ENCODE measurements around the gene NANOGP8.
"Not testable (repeated sequence)": the region's sequence is repeated elsewhere in the genome, so short reads cannot be mapped to it uniquely, and the experiment has no call there.

The NANOGP8 gene

GRCh38 chr15:35092311-35092710 lies 7.2 kb upstream of the NANOGP8 start:
- no peaks in the 10 kb centered on the region for H3K27me3 ChIP-seq (replicated peaks; ENCODE audit: control insufficient read depth, insufficient read depth, low read length)
- TF ChIP-seq, protein P1, sequence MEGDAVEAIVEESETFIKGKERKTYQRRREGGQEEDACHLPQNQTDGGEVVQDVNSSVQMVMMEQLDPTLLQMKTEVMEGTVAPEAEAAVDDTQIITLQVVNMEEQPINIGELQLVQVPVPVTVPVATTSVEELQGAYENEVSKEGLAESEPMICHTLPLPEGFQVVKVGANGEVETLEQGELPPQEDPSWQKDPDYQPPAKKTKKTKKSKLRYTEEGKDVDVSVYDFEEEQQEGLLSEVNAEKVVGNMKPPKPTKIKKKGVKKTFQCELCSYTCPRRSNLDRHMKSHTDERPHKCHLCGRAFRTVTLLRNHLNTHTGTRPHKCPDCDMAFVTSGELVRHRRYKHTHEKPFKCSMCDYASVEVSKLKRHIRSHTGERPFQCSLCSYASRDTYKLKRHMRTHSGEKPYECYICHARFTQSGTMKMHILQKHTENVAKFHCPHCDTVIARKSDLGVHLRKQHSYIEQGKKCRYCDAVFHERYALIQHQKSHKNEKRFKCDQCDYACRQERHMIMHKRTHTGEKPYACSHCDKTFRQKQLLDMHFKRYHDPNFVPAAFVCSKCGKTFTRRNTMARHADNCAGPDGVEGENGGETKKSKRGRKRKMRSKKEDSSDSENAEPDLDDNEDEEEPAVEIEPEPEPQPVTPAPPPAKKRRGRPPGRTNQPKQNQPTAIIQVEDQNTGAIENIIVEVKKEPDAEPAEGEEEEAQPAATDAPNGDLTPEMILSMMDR (IDR thresholded peaks at IDR 0.05; ENCODE audit: insufficient read depth, low read length, poor library complexity, severe bottlenecking): no peak

GRCh38 chr15:35090104-35090807 lies 5.2 kb upstream of the NANOGP8 start:
- TF ChIP-seq, protein P1 (IDR thresholded peaks at IDR 0.05; ENCODE audit: insufficient read depth, low read length, poor library complexity, severe bottlenecking): no peak
- H3K27me3 ChIP-seq (replicated peaks; ENCODE audit: control insufficient read depth, insufficient read depth, low read length): no peaks in the 10 kb centered on the region
- no peak for DNase-seq (ENCODE audit: extremely low read depth, insufficient read length)
- no peak overlapping the region for H3K4me3 ChIP-seq (replicated peaks; ENCODE audit: low read depth, low read length)
- H3K36me3 ChIP-seq (ENCODE audit: control insufficient read depth, insufficient read depth, low read length): no peaks in the 10 kb centered on the region

More at GRCh38 chr15:35092311-35092710, 7.2 kb upstream of the NANOGP8 start:
- Histone ChIP-seq H3K4me3 (replicated peaks; ENCODE audit: low read depth, low read length) (no peak overlapping the region), H3K36me3 (ENCODE audit: control insufficient read depth, insufficient read depth, low read length) (no peaks in the 10 kb centered on the region)
- DNase-seq (ENCODE audit: extremely low read depth, insufficient read length): no peak

DNA sequence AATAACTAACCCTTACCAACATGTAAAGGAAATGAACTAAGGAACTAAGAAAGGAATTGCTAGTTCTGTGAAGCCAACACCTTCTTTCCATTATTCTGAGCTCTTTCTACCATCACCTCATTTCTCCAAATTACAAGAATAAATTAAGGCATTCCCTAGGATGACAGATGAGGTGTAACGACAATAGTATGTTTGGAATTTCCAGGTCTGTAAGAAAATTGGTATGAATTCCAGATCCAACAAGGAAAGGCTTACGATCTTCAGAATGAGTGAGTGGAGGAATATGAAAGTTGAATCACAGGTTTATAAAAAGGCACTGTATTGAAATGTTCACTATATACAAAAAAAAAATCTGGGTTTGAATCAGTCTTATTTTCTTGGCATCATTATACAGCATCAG lies 4.5 kb upstream of the NANOGP8 start:
- no peak overlapping the region for H3K4me3 ChIP-seq (replicated peaks; ENCODE audit: low read depth, low read length)
- DNase-seq (ENCODE audit: extremely low read depth, insufficient read length): no peak
- TF ChIP-seq, protein P1 (IDR thresholded peaks at IDR 0.05; ENCODE audit: insufficient read depth, low read length, poor library complexity, severe bottlenecking): no peak

GRCh38 chr15:35088329-35088728 lies 3.2 kb upstream of the NANOGP8 start:
- H3K4me3 ChIP-seq (replicated peaks; ENCODE audit: low read depth, low read length): no peak overlapping the region
- no peak for DNase-seq (ENCODE audit: extremely low read depth, insufficient read length)
- TF ChIP-seq, protein P1 (IDR thresholded peaks at IDR 0.05; ENCODE audit: insufficient read depth, low read length, poor library complexity, severe bottlenecking): no peak
- no peaks in the 10 kb centered on the region for H3K36me3 ChIP-seq (ENCODE audit: control insufficient read depth, insufficient read depth, low read length)
- H3K27me3 ChIP-seq (replicated peaks; ENCODE audit: control insufficient read depth, insufficient read depth, low read length): no peaks in the 10 kb centered on the region

More for the DNA sequence above, 4.5 kb upstream of the NANOGP8 start:
- Histone ChIP-seq H3K36me3 (ENCODE audit: control insufficient read depth, insufficient read depth, low read length) (no peaks in the 10 kb centered on the region), H3K27me3 (replicated peaks; ENCODE audit: control insufficient read depth, insufficient read depth, low read length) (no peaks in the 10 kb centered on the region)

DNA sequence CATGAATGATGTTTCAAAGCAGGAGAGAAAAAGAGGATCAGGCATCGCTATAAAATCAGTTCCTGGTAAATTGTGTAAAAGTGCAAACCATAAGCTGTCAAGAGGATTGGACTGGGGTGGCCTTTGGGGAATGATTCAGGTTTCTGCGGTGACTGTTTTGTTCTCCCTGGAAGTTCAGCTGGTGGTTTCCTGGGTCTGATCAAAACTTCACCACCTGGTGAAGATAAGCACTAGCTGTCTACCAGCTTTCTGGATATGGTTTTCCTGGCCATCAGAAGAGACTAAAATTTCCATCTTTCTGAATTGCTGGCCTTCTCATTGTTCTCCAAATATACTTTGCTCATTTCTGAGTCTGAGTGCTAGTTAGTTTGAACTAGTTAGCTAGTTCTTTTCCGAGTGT lies 2.7 kb upstream of the NANOGP8 start:
- no peaks in the 10 kb centered on the region for H3K27me3 ChIP-seq (replicated peaks; ENCODE audit: control insufficient read depth, insufficient read depth, low read length)
- no peaks in the 10 kb centered on the region for H3K36me3 ChIP-seq (ENCODE audit: control insufficient read depth, insufficient read depth, low read length)
- TF ChIP-seq, protein P1 (IDR thresholded peaks at IDR 0.05; ENCODE audit: insufficient read depth, low read length, poor library complexity, severe bottlenecking): no peak
- DNase-seq (ENCODE audit: extremely low read depth, insufficient read length): no peak
- no peak overlapping the region for H3K4me3 ChIP-seq (replicated peaks; ENCODE audit: low read depth, low read length)

DNA sequence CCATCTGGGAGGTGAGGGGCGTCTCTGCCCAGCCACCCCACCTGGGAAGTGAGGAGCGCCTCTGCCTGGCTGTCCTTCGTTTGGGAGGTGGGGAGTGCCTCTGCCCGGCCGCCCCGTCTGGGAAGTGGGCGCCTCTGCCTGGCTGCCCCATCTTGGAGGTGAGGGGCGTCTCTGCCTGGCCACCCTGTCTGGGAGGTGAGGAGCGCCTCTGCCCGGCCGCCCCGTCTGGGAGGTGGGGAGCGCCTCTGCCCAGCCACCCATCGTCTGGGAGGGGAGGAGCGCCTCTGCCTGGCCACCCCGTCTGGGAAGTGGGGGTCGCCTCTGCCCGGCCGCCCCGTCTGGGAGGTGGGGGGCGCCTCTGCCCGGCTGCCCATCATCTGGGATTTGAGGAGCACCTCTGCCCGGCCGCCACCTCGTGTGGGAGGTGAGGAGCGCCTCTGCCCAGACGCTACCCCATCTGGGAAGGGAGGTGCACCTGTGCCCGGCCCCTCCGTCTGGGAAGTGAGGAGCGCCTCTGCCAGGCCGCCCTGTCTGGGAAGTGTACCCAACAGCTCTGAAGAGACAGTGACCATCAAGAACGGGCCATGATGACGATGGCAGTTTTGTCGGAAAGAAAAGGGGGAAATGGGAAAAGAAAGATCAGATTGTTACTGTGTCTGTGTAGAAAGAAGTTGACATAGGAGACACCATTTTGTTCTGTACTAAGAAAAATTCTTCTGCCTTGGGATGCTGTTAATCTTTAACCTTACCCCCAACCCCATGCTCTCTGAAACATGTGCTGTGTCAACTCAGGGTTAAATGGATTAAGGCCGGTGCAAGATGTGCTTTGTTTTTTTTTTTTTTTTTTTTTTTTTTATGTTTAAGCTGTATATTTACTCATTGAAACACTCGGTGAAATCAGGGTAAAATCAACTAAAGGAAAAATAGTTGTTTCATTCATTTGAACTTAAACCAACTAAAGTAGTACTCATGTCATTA lies 2.4 kb downstream of the NANOGP8 start:
- H3K4me3 ChIP-seq (replicated peaks; ENCODE audit: low read depth, low read length); H3K36me3 ChIP-seq (ENCODE audit: control insufficient read depth, insufficient read depth, low read length); H3K27me3 ChIP-seq (replicated peaks; ENCODE audit: control insufficient read depth, insufficient read depth, low read length): not testable (repeated sequence)

GRCh38 chr15:35081626-35082365 lies 3.3 kb downstream of the NANOGP8 start:
- not testable (repeated sequence) for H3K27me3 ChIP-seq (replicated peaks; ENCODE audit: control insufficient read depth, insufficient read depth, low read length); H3K36me3 ChIP-seq (ENCODE audit: control insufficient read depth, insufficient read depth, low read length); H3K4me3 ChIP-seq (replicated peaks; ENCODE audit: low read depth, low read length); DNase-seq (ENCODE audit: extremely low read depth, insufficient read length)

More for the DNA sequence above, 2.4 kb downstream of the NANOGP8 start:
- DNase-seq (ENCODE audit: extremely low read depth, insufficient read length): not testable (repeated sequence)
